GM23338 (cell line): ENCODE results near the gene LRRC8E. TPM values are rescaled to one million over a fixed set of nuclear protein-coding genes. Genes with fewer than 3 reads are reported as not detected.

ENCODE experiments used
- ATAC-seq: fragments of 200-7000 bp; cut with Tn5 transposase; 3 replicates; pipeline ENCODE4 v1.9.1; 2020
- DNase-seq: peaks from one replicate; pipeline ENCODE4 v3.0.0-alpha.2; 2015; ENCODE audit warnings: low spot score
- H2AFZ ChIP-seq: fragments of 200-600 bp; sonication (generic); 2 replicates; pipeline ENCODE4 v1.8.0; 2016; ENCODE audit warnings: antibody characterized with exemption, mild to moderate bottlenecking, moderate library complexity
- H3F3A ChIP-seq: fragments of 200-600 bp; sonication (generic); replicated peaks from 2 replicates; pipeline ENCODE4 v1.8.0; 2017; ENCODE audit warnings: antibody characterized with exemption, mixed run types, low read depth
- H3K27ac ChIP-seq: fragments of 200-600 bp; sonication (generic); 2 replicates; pipeline ENCODE4 v1.6.1; 2016; ENCODE audit warnings: low read depth
- H3K27me3 ChIP-seq: fragments of 200-600 bp; sonication (generic); 2 replicates; pipeline ENCODE4 v1.8.0; 2016; ENCODE audit warnings: mild to moderate bottlenecking, mixed run types, moderate library complexity; ENCODE audit not compliant: insufficient read depth
- H3K36me3 ChIP-seq: fragments of 200-600 bp; sonication (generic); 2 replicates; pipeline ENCODE4 v1.8.0; 2016; ENCODE audit warnings: mild to moderate bottlenecking; ENCODE audit not compliant: insufficient read depth
- H3K4me1 ChIP-seq: fragments of 200-600 bp; sonication (generic); 2 replicates; pipeline ENCODE4 v1.8.0; 2016; ENCODE audit warnings: mild to moderate bottlenecking, moderate library complexity; ENCODE audit not compliant: insufficient read depth
- H3K4me2 ChIP-seq: fragments of 200-600 bp; sonication (generic); 2 replicates; pipeline ENCODE4 v1.7.1; 2017; ENCODE audit warnings: mixed run types
- H3K4me3 ChIP-seq: fragments of 200-600 bp; sonication (generic); 2 replicates; pipeline ENCODE4 v1.6.1; 2016; ENCODE audit warnings: mixed run types
- H3K79me2 ChIP-seq: fragments of 200-600 bp; sonication (generic); replicated peaks from 2 replicates; pipeline ENCODE4 v1.8.0; 2017; ENCODE audit warnings: mild to moderate bottlenecking; ENCODE audit not compliant: insufficient read depth
- H3K9me2 ChIP-seq: fragments of 200-600 bp; sonication (generic); 2 replicates; pipeline ENCODE4 v1.8.0; 2017; ENCODE audit not compliant: insufficient read depth
- H4K20me1 ChIP-seq: fragments of 200-600 bp; sonication (generic); replicated peaks from 2 replicates; pipeline ENCODE4 v1.8.0; 2017; ENCODE audit warnings: mild to moderate bottlenecking; ENCODE audit not compliant: insufficient read depth
- H3K27ac Mint-ChIP-seq: 2 replicates; pipeline ENCODE4 v1.8.0; 2020; ENCODE audit warnings: inconsistent platforms, mild to moderate bottlenecking, moderate library complexity, mixed read lengths
- H3K27me3 Mint-ChIP-seq: 3 replicates; pipeline ENCODE4 v1.8.0; 2022; ENCODE audit warnings: low read depth, mild to moderate bottlenecking, moderate library complexity, mixed read lengths, inconsistent platforms; ENCODE audit not compliant: insufficient read depth, poor library complexity
- H3K36me3 Mint-ChIP-seq: 3 replicates; pipeline ENCODE4 v1.8.0; 2021; ENCODE audit warnings: low read depth, mild to moderate bottlenecking, inconsistent platforms, moderate library complexity, mixed read lengths
- H3K4me1 Mint-ChIP-seq: 3 replicates; pipeline ENCODE4 v1.8.0; 2020; ENCODE audit warnings: mild to moderate bottlenecking, inconsistent platforms, mixed read lengths
- H3K4me3 Mint-ChIP-seq: 3 replicates; pipeline ENCODE4 v1.8.0; 2021; ENCODE audit warnings: moderate library complexity, mild to moderate bottlenecking, inconsistent platforms, mixed read lengths
- H3K9me3 Mint-ChIP-seq: 3 replicates; pipeline ENCODE4 v1.8.0; 2020; ENCODE audit warnings: moderate library complexity, mild to moderate bottlenecking, inconsistent platforms, mixed read lengths
- CREB1 ChIP-seq: fragments of 250-450 bp; sonication (Bioruptor Pico); IDR thresholded peaks from 2 replicates; pipeline ENCODE4 v1.5.0; 2020; ENCODE audit warnings: low read depth, mild to moderate bottlenecking, moderate library complexity
- EZH2 ChIP-seq: fragments of 200-600 bp; sonication (generic); IDR thresholded peaks from one replicate; pipeline ENCODE4 v1.8.0; 2017; ENCODE audit warnings: antibody characterized with exemption, mild to moderate bottlenecking, low read depth; ENCODE audit not compliant: unreplicated experiment
- EZH2phosphoT487 ChIP-seq: fragments of 200-600 bp; sonication (generic); IDR thresholded peaks from one replicate; pipeline ENCODE4 v1.8.1; 2018; ENCODE audit warnings: antibody characterized with exemption; ENCODE audit not compliant: unreplicated experiment
- JUNB ChIP-seq: IDR thresholded peaks from one replicate; pipeline ENCODE4 v1.6.1; 2016; ENCODE audit warnings: antibody characterized with exemption; ENCODE audit not compliant: unreplicated experiment
- NANOG ChIP-seq: IDR thresholded peaks from 2 replicates; pipeline ENCODE4 v1.6.1; 2016; ENCODE audit warnings: antibody characterized with exemption, borderline replicate concordance
- POLR2AphosphoS5 ChIP-seq: IDR thresholded peaks from 2 replicates; pipeline ENCODE4 v1.6.1; 2016; ENCODE audit warnings: antibody characterized with exemption, low read depth
- ZNF114 ChIP-seq: fragments of 250-450 bp; sonication (Bioruptor Pico); IDR thresholded peaks from 2 replicates; pipeline ENCODE4 v1.5.0; 2020; ENCODE audit warnings: mild to moderate bottlenecking, moderate library complexity
- ZNF331 ChIP-seq: fragments of 250-450 bp; sonication (Bioruptor Pico); IDR thresholded peaks from 2 replicates; pipeline ENCODE4 v1.5.0; 2020; ENCODE audit warnings: low read depth, mild to moderate bottlenecking, moderate library complexity
- polyA plus RNA-seq: library from polyadenylated mRNA; unstranded; fragments of >200 nt; fragmentation: Nextera tagmentation; extraction: Ambion mirVana; gene quantifications from 2 replicates; pipeline ENCODE4 v1.2.1, GENCODE V29; 2016
- total RNA-seq: library from RNA; depleted of rRNA; stranded (reverse); fragments of >200 nt; shearing (Covaris generic); gene quantifications from 2 replicates; pipeline ENCODE4 v1.2.3, GENCODE V29; 2014
- TF ChIP-seq, protein P1 (sequence below): IDR thresholded peaks from one replicate; pipeline ENCODE4 v1.6.1; 2018; ENCODE audit warnings: antibody characterized with exemption; ENCODE audit not compliant: unreplicated experiment
- TF ChIP-seq, protein P2 (sequence below), 2 experiments: fragments of 200-600 bp in 1 of 2; sonication (generic) in 1 of 2; conservative IDR thresholded peaks; 2 replicates each; pipeline versions ENCODE4 v1.5.1 to v1.6.1; 2016 to 2017; ENCODE audit warnings: antibody characterized with exemption in 2 of 2, low read depth in 2 of 2, mild to moderate bottlenecking in 2 of 2, moderate library complexity in 1 of 2

LRRC8E gene
- total and polyA plus RNA-seq, 2 experiments from 2014 or later = 0.29 to 4.8 TPM

DNA sequence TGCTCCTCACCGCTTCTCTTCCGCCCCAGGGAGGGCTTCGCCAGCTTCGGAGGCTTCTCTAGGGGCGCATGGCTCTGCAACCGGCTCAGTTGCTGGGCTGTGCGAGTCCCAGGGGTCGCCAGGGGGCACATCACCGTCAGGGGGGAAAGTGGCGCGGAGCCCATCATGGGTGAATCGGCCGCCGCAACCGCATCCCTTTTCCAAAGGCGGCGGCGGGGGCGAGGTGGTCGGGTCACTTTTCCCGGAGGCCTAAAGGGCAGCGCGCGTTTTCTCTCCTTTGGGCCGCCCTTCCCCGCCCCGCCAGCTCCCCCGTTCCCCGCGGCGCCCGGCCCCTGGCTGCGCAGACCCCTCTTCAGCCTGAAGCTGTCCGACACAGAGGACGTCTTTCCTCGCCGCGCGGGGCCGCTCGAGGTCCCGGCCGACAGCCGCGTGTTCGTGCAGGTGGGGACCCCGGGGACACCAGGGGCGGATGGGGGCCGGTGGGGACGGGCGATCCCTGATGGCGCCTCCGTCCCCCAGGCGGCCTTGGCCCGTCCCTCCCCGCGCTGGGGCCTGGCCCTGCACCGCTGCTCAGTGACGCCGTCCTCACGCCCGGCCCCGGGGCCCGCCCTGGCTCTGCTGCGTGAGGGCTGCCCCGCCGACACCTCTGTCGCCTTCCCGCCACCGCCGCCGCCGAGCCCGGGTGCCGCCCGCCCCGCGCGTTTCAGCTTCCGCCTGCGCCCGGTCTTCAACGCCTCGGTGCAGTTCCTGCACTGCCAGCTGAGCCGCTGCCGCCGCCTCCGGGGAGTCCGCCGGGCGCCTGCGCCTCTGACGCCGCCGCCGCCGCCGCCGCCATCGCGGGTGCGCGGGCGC lies 28.0 kb downstream of the LRRC8E start:
- Histone ChIP-seq H3K79me2 (no peaks in the 10 kb centered on the region), H3K36me3 (no peaks in the 10 kb centered on the region), H3K4me2 (peak overlapping the region; percentile 91), H2AFZ (peak overlapping the region; percentile 88), H3K27me3 (peaks cover 57% of the 10 kb centered on the region), H3K27ac (no peak overlapping the region), H3K4me3 (peak overlapping the region; percentile 64), H3K4me1 (no peaks in the 10 kb centered on the region; the same call in 1 of the 2 replicates), H3F3A (peaks cover 21% of the 10 kb centered on the region), H3K9me2 (no peaks in the 10 kb centered on the region), H4K20me1 (peaks cover 8% of the 10 kb centered on the region; the same call in 1 of the 2 replicates)
- no peak for TF ChIP-seq CREB1 (CRISPR knock-in tag)
- TF ChIP-seq EZH2 = peak; percentile 17
- TF ChIP-seq, protein P1, sequence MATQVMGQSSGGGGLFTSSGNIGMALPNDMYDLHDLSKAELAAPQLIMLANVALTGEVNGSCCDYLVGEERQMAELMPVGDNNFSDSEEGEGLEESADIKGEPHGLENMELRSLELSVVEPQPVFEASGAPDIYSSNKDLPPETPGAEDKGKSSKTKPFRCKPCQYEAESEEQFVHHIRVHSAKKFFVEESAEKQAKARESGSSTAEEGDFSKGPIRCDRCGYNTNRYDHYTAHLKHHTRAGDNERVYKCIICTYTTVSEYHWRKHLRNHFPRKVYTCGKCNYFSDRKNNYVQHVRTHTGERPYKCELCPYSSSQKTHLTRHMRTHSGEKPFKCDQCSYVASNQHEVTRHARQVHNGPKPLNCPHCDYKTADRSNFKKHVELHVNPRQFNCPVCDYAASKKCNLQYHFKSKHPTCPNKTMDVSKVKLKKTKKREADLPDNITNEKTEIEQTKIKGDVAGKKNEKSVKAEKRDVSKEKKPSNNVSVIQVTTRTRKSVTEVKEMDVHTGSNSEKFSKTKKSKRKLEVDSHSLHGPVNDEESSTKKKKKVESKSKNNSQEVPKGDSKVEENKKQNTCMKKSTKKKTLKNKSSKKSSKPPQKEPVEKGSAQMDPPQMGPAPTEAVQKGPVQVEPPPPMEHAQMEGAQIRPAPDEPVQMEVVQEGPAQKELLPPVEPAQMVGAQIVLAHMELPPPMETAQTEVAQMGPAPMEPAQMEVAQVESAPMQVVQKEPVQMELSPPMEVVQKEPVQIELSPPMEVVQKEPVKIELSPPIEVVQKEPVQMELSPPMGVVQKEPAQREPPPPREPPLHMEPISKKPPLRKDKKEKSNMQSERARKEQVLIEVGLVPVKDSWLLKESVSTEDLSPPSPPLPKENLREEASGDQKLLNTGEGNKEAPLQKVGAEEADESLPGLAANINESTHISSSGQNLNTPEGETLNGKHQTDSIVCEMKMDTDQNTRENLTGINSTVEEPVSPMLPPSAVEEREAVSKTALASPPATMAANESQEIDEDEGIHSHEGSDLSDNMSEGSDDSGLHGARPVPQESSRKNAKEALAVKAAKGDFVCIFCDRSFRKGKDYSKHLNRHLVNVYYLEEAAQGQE = no peak
- TF ChIP-seq EZH2phosphoT487 = no peak
- TF ChIP-seq ZNF114 (CRISPR knock-in tag) = no peak
- 0 out of 2 replicates have a peak, but pooled peaks have one; percentile 11 for TF ChIP-seq POLR2AphosphoS5
- no peak for TF ChIP-seq ZNF331 (CRISPR knock-in tag)
- TF ChIP-seq JUNB = no peak
- TF ChIP-seq, protein P2, sequence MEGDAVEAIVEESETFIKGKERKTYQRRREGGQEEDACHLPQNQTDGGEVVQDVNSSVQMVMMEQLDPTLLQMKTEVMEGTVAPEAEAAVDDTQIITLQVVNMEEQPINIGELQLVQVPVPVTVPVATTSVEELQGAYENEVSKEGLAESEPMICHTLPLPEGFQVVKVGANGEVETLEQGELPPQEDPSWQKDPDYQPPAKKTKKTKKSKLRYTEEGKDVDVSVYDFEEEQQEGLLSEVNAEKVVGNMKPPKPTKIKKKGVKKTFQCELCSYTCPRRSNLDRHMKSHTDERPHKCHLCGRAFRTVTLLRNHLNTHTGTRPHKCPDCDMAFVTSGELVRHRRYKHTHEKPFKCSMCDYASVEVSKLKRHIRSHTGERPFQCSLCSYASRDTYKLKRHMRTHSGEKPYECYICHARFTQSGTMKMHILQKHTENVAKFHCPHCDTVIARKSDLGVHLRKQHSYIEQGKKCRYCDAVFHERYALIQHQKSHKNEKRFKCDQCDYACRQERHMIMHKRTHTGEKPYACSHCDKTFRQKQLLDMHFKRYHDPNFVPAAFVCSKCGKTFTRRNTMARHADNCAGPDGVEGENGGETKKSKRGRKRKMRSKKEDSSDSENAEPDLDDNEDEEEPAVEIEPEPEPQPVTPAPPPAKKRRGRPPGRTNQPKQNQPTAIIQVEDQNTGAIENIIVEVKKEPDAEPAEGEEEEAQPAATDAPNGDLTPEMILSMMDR (conservative IDR thresholded peaks at IDR 0.05; ENCODE audit: low read depth in 2 of 2) = peak; percentile 23 to 31; a peak in 3 of 4 replicates
- TF ChIP-seq NANOG = no peak
- Mint-ChIP-seq H3K4me3 (peak overlapping the region; percentile 85), H3K36me3 (peaks cover 10% of the 10 kb centered on the region), H3K4me1 (peaks cover 15% of the 10 kb centered on the region), H3K27ac (no peak overlapping the region), H3K9me3 (peaks cover 2% of the 10 kb centered on the region; the same call in 1 of the 3 replicates), H3K27me3 (peaks cover 52% of the 10 kb centered on the region)
- DNase-seq = peak; percentile 71
- peak; percentile 13 for ATAC-seq
